Measurements from ENCODE around the gene VSIR. TPM values are rescaled to one million over a fixed set of nuclear protein-coding genes. Genes with fewer than 3 reads are reported as not detected.
A peak's percentile ranks its signal among the peaks of the same experiment; 100 is the strongest.

VSIR gene
- total RNA-seq, 1 donor from 2014 or later: 9.1 TPM

DNA sequence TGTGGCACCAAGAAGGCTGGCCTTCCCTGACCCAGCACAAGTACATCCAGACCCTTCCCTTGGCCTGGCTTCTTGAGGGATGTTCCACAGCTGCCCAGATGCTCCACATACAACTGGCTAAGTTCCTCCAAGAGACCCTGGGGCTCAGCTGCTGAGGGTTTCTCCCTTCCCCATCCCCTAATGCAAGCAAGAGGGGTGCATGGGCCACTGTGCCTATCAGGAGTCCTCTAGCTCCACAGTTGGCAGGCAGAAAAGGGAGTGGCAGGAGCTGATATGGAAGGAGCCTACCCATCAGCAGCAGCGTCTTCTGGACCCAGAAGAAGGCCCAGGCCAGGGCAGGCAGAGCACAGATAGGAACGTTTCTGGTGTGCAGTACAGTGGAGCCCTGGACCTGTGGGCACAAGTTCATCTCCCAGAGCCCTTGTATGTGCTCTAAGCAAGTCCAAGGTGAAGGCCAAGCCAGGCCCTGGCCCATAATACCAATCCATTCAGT, 26.2 kb downstream of the VSIR start:
- Mint-ChIP-seq H3K4me3 (no peak overlapping the region), H3K27me3 (ENCODE audit: low read depth) (no peaks in the 10 kb centered on the region), H3K9me3 (peaks cover 6% of the 10 kb centered on the region), H3K27ac (peak overlapping the region; percentile 86), H3K36me3 (no peaks in the 10 kb centered on the region), H3K4me1 (peaks cover 34% of the 10 kb centered on the region)
- no peak for DNase-seq (ENCODE audit: low spot score in 2 of 2, unreplicated experiment in 2 of 2)
- TF ChIP-seq, protein P1, sequence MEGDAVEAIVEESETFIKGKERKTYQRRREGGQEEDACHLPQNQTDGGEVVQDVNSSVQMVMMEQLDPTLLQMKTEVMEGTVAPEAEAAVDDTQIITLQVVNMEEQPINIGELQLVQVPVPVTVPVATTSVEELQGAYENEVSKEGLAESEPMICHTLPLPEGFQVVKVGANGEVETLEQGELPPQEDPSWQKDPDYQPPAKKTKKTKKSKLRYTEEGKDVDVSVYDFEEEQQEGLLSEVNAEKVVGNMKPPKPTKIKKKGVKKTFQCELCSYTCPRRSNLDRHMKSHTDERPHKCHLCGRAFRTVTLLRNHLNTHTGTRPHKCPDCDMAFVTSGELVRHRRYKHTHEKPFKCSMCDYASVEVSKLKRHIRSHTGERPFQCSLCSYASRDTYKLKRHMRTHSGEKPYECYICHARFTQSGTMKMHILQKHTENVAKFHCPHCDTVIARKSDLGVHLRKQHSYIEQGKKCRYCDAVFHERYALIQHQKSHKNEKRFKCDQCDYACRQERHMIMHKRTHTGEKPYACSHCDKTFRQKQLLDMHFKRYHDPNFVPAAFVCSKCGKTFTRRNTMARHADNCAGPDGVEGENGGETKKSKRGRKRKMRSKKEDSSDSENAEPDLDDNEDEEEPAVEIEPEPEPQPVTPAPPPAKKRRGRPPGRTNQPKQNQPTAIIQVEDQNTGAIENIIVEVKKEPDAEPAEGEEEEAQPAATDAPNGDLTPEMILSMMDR (IDR thresholded peaks at IDR 0.05; ENCODE audit: unreplicated experiment): no peak

DNA sequence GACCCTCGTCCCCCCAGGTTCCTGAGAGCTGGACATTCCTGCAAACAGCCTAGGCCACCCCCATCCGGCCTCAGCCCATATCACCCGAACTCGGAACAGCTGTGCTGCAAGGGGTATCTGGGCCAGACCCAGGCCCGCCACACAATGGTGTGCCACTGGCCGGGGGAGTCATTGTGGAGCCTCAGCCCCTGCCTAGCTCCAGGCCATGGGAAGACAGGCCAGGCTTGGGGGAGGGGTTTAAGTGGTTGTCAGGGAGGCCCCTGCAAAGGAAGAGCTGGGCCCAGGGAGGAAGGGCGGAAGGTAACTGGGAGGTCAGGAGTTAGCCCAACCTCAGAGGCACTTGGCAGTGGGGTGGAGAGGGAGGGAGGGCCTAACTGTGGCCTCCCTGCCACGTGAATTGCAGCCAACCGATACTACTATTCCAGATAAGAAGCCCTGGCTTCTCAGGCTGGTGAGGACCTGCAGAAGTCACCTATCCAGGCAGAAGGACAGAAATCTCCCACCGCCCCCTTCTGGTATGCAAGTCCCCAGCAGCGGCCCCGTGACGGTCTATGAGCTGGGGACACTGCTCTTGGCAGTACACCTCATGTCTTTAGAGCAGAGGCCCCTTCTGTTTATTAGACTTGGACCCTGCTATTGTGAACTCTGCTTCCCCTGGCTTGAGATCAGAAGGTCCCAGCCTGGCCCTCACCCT, 26.8 kb downstream of the VSIR start:
- Mint-ChIP-seq H3K27me3 (ENCODE audit: low read depth) (no peaks in the 10 kb centered on the region), H3K9me3 (peaks cover 6% of the 10 kb centered on the region), H3K27ac (peak overlapping the region; percentile 86), H3K4me3 (peak overlapping the region; percentile 8), H3K36me3 (no peaks in the 10 kb centered on the region), H3K4me1 (peaks cover 34% of the 10 kb centered on the region)
- peak in 1 of 2 experiments; percentile 49 for DNase-seq (ENCODE audit: low spot score in 2 of 2, unreplicated experiment in 2 of 2)
- TF ChIP-seq, protein P1 (IDR thresholded peaks at IDR 0.05; ENCODE audit: unreplicated experiment): no peak

DNA sequence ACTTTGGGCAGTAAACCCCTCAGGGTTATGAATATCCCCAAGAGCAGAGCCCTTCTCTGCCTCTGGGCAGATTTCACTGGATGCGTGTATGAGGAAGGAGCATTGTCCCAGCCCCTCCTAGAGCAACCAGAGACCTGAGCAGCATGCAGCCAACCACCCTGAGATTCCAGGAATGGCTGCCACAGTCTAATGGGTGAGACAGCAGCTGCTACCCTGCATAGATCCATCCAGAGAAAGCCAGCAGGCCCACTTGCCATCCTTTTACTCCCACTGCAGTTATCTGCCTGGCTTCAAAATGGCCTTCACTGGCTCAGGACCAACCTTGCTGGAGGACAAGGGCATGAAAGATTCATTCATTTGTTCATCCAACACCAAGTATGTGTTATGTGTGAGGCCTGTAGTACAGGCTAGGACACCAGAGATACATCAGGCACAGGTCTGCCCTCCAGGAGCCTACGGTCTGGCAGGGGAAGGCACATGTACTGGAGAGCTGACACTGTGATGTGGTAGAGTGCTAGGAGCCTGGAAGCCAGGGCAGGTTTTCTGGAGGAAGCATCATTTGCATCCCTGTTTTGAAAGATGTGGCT, 27.6 kb downstream of the VSIR start:
- H3K4me1 Mint-ChIP-seq: peaks cover 34% of the 10 kb centered on the region
- no peak for DNase-seq (ENCODE audit: low spot score in 2 of 2, unreplicated experiment in 2 of 2)
- peaks cover 6% of the 10 kb centered on the region for H3K9me3 Mint-ChIP-seq
- no peak overlapping the region for H3K4me3 Mint-ChIP-seq
- TF ChIP-seq, protein P1 (IDR thresholded peaks at IDR 0.05; ENCODE audit: unreplicated experiment): no peak
- H3K36me3 Mint-ChIP-seq: no peaks in the 10 kb centered on the region
- H3K27ac Mint-ChIP-seq: peak overlapping the region; percentile 86
- H3K27me3 Mint-ChIP-seq (ENCODE audit: low read depth): no peaks in the 10 kb centered on the region

DNA sequence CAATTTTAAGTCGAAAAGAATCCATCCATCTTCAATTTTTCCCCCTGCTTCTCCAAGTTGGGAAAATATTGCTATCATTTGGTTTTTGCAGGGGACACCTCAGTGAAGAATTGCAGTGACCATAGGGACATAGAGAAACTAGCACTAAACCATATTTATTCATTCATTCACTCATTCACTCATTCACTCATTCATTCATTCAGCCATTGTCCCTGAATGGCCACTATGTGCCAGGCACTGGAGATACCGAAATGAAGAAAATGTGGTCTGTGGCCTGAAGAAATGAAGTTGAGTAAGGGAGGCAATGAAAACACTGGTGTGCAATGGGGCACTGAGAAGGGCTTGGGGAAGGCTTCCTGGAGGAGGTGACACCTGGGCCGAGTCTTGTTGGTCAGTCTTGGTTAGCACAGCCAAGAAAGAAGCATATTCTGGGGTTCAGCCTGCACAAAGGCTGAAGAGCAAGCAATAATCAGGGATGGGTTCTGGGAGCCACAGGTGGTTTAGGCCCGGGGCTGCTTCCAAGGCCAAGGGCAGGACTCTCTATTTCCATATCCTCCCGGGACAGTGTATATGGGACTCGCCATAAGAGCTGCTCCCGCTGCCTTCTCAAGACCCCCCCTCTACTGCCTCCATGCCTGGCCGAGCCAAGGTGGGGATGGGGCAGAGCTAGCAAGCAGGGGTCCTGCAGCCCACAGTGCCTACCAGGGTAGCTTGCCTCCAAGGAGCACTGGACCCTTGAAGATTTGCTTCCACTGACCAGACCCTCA, 28.2 kb downstream of the VSIR start:
- Mint-ChIP-seq H3K9me3 (peaks cover 6% of the 10 kb centered on the region), H3K27me3 (ENCODE audit: low read depth) (no peaks in the 10 kb centered on the region), H3K36me3 (no peaks in the 10 kb centered on the region), H3K4me1 (peaks cover 34% of the 10 kb centered on the region), H3K4me3 (no peak overlapping the region), H3K27ac (no peak overlapping the region)
- TF ChIP-seq, protein P1 (IDR thresholded peaks at IDR 0.05; ENCODE audit: unreplicated experiment): no peak
- no peak for DNase-seq (ENCODE audit: low spot score in 2 of 2, unreplicated experiment in 2 of 2)

DNA sequence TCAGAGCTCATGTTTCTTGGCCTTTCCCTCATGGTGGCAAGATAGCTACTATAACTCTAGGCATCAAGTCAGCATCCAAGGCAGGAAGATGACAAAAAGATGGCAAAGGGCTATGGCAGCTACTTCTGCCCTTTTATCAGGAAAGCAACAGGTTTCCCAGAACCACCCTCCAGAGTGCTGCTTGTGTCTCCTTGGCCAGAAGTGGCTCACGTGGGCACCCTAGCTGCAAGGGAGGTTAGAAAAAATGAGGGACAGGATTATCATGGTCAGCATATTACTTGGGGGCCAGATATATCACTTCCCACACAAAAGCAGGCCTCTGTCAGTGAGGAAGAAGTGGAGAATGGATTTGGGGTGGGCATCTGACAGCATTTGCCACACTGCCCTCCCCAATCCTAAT, 29.5 kb downstream of the VSIR start:
- peaks cover 6% of the 10 kb centered on the region for H3K9me3 Mint-ChIP-seq
- peaks cover 31% of the 10 kb centered on the region for H3K4me1 Mint-ChIP-seq
- no peak for DNase-seq (ENCODE audit: low spot score in 2 of 2, unreplicated experiment in 2 of 2)
- H3K27me3 Mint-ChIP-seq (ENCODE audit: low read depth): no peaks in the 10 kb centered on the region
- no peak overlapping the region for H3K27ac Mint-ChIP-seq
- TF ChIP-seq, protein P1 (IDR thresholded peaks at IDR 0.05; ENCODE audit: unreplicated experiment): no peak
- H3K36me3 Mint-ChIP-seq: no peaks in the 10 kb centered on the region
- no peak overlapping the region for H3K4me3 Mint-ChIP-seq

All from mesothelial cell of epicardium (in vitro differentiated cells).